ENCODE results near the gene TBX3. TPM values are rescaled to one million over a fixed set of nuclear protein-coding genes. Genes with fewer than 3 reads are reported as not detected.

Gene TBX3
- polyA plus RNA-seq, 2 of the 4 experiments (the other 2 are of a cell fraction): 22.8 to 28.0 TPM

GRCh38 chr12:114700392-114701103 lies 16.6 kb upstream of the TBX3 start (continued):
- TF ChIP-seq E2F6 (IDR thresholded peaks at IDR 0.05; ENCODE audit: borderline replicate concordance, low read depth): no peak

- POLR2A ChIA-PET: no interaction called here
- 49% methylated on average over 6 of the region's 6 CpGs for WGBS (ENCODE audit: missing lambda C conversion rate)
- no peak for DNase-seq (ENCODE audit: low read depth in 1 of 2, low spot score in 1 of 2)
- Histone ChIP-seq H3K4me1 (peaks cover 9% of the 10 kb centered on the region; the same call in 2 of the 3 replicates), H3K27ac (no peak overlapping the region), H3K9me3 (no peaks in the 10 kb centered on the region), H3K4me2 (no peak overlapping the region), H3K4me3 (no peak overlapping the region)
- FAIRE-seq: no peak
- ATAC-seq: no peak
- CTCF ChIA-PET: interaction anchor here (0.6 to 2.4 kb wide), 2 partner anchors 15 to 361 kb away, joined by 3 to 7 read pairs; partner anchors contain the start of gene TBX3
- no peak for TF ChIP-seq HES2 (IDR thresholded peaks at IDR 0.05)
- no peak for TF ChIP-seq GATA3 (IDR thresholded peaks at IDR 0.05; ENCODE audit: borderline replicate concordance)
- no peak for TF ChIP-seq RFX5 (IDR thresholded peaks at IDR 0.05)
- TF ChIP-seq JUNB (IDR thresholded peaks at IDR 0.05): no peak
- TF ChIP-seq CTCF (IDR thresholded peaks at IDR 0.05): no peak
- TF ChIP-seq KDM5A (IDR thresholded peaks at IDR 0.05): no peak
- TF ChIP-seq CBX8 (IDR thresholded peaks at IDR 0.05): no peak
- TF ChIP-seq BHLHE40 (IDR thresholded peaks at IDR 0.05; ENCODE audit: low read depth, low read length): no peak
Observed at GRCh38 chr12:114698566-114699163, 14.7 kb upstream of the TBX3 start.

GRCh38 chr12:114697741-114698565 lies 14.0 kb upstream of the TBX3 start:
- CTCF ChIA-PET: interaction anchor here (0.6 to 2.4 kb wide), 2 partner anchors 14 to 99 kb away, joined by 3 to 7 read pairs; partner anchors contain the start of gene TBX3

GRCh38 chr12:114697243-114697716 lies 13.3 kb upstream of the TBX3 start:
- H3K9me3 ChIP-seq: no peaks in the 10 kb centered on the region
- ChIA-PET POLR2A (no interaction called here), CTCF (interaction anchor here (2.4 kb wide), 1 partner anchor 13 kb away, joined by 7 read pairs; the partner anchor contains the start of gene TBX3)
- no peak for ATAC-seq
- no peak for DNase-seq (ENCODE audit: low read depth in 1 of 2, low spot score in 1 of 2)
- TF ChIP-seq MAFK (IDR thresholded peaks at IDR 0.05; ENCODE audit: partially characterized antibody) (no peak), HOXB5 (CRISPR knock-in tag; IDR thresholded peaks at IDR 0.05) (no peak), CBX8 (IDR thresholded peaks at IDR 0.05) (no peak), ZC3H11A (IDR thresholded peaks at IDR 0.05) (no peak), CHD2 (IDR thresholded peaks at IDR 0.05; ENCODE audit: low read length, partially characterized antibody) (no peak), RFX5 (IDR thresholded peaks at IDR 0.05) (no peak), MAX (IDR thresholded peaks at IDR 0.05) (no peak), POLR2A (IDR thresholded peaks at IDR 0.05; ENCODE audit: low read length) (no peak), HDAC2 (IDR thresholded peaks at IDR 0.05) (no peak), FOSL2 (IDR thresholded peaks at IDR 0.05) (no peak), FOSL2 (CRISPR knock-in tag; IDR thresholded peaks at IDR 0.05) (no peak), E2F6 (IDR thresholded peaks at IDR 0.05; ENCODE audit: borderline replicate concordance, low read depth) (no peak), TFCP2L1 (CRISPR knock-in tag; IDR thresholded peaks at IDR 0.05) (no peak), GATA3 (IDR thresholded peaks at IDR 0.05; ENCODE audit: borderline replicate concordance) (no peak), SREBF2 (IDR thresholded peaks at IDR 0.05) (no peak), HOXB13 (CRISPR knock-in tag; IDR thresholded peaks at IDR 0.05; ENCODE audit: low read depth) (no peak)
- no peak overlapping the region for H3K4me2 ChIP-seq
- WGBS (ENCODE audit: missing lambda C conversion rate): 71% methylated on average over 23 of the region's 23 CpGs
- H3K27ac ChIP-seq: no peak overlapping the region
- no peak for FAIRE-seq
- H3K4me3 ChIP-seq: no peak overlapping the region
- H3K4me1 ChIP-seq: no peaks in the 10 kb centered on the region

More at GRCh38 chr12:114697741-114698565, 14.0 kb upstream of the TBX3 start:
- POLR2A ChIA-PET: no interaction called here
- Histone ChIP-seq H3K4me3 (no peak overlapping the region), H3K9me3 (no peaks in the 10 kb centered on the region), H3K4me1 (peaks cover 2% of the 10 kb centered on the region; the same call in 1 of the 3 replicates), H3K27ac (no peak overlapping the region), H3K4me2 (no peak overlapping the region)
- 74% methylated on average over 55 of the region's 55 CpGs for WGBS (ENCODE audit: missing lambda C conversion rate)
- TF ChIP-seq CHD2 (IDR thresholded peaks at IDR 0.05; ENCODE audit: low read length, partially characterized antibody): no peak
- DNase-seq (ENCODE audit: low read depth in 1 of 2, low spot score in 1 of 2) (no peak), FAIRE-seq (no peak), ATAC-seq (no peak; a peak in 1 of 6 replicates)

Measured in A549 (cell line).